B cell (primary cell): ENCODE data around the gene SPOCK1. TPM values are rescaled to one million over a fixed set of nuclear protein-coding genes. Genes with fewer than 3 reads are reported as not detected.

Source experiments
- ATAC-seq: fragments of 200-7000 bp; cut with Tn5 transposase; one replicate; pipeline ENCODE4 v1.10.0; 2021; ENCODE audit warnings: low read depth, mild to moderate bottlenecking, moderate number of reproducible peaks, moderate library complexity
- CTCF ChIA-PET: fragments of 350-600 bp; sonication (Branson Sonifier 250); formaldehyde crosslinking; loops from one replicate; lab custom pipeline; 2021; ENCODE audit warnings: antibody characterized with exemption, inconsistent platforms; lab: Charles Lee
- POLR2A ChIA-PET: fragments of 350-600 bp; sonication (Branson Sonifier 250); formaldehyde crosslinking; loops from one replicate; lab custom pipeline; 2021; ENCODE audit warnings: antibody characterized with exemption; lab: Charles Lee
- DNase-seq: peaks from one replicate; pipeline ENCODE4 v3.0.0; 2013
- H2AFZ ChIP-seq: 2 replicates; pipeline ENCODE4 v1.6.1; 2012; ENCODE audit warnings: mild to moderate bottlenecking, low read depth, low read length; ENCODE audit not compliant: insufficient read depth, poor library complexity, severe bottlenecking
- H3K27ac ChIP-seq, 2 donors: 1 replicate in 1 of 2; 2 replicates in 1 of 2; pipeline ENCODE4 v1.5.1; 2012 to 2013; ENCODE audit warnings: low read length in 2 of 2, mild to moderate bottlenecking in 2 of 2, moderate library complexity in 1 of 2
- H3K27me3 ChIP-seq, 4 experiments: fragments of 200-600 bp in 1 of 4; sonication (generic) in 1 of 4; replicated peaks in 1 of 4; 1 replicate in 2 of 4; 2 replicates in 2 of 4; pipeline versions ENCODE4 v1.6.1 to v1.7.0; 2013 to 2016; ENCODE audit warnings: low read length in 3 of 4, mild to moderate bottlenecking in 2 of 4, mixed read lengths in 1 of 4, moderate library complexity in 1 of 4; ENCODE audit not compliant: insufficient read depth in 4 of 4, control insufficient read depth in 3 of 4; ENCODE audit errors: control extremely low read depth in 1 of 4
- H3K36me3 ChIP-seq, 2 experiments: replicated peaks in 1 of 2; 1 replicate in 1 of 2; 2 replicates in 1 of 2; pipeline versions ENCODE4 v1.6.1 to v1.7.1; 2013; ENCODE audit warnings: low read length in 1 of 2; ENCODE audit not compliant: insufficient read depth in 2 of 2, control insufficient read depth in 1 of 2; ENCODE audit errors: control extremely low read depth in 1 of 2, extremely low read depth in 1 of 2
- H3K4me1 ChIP-seq, 2 donors: fragments of 200-600 bp in 1 of 2; sonication (generic) in 1 of 2; 1 replicate in 1 of 2; 2 replicates in 1 of 2; pipeline versions ENCODE4 v1.5.1 to v1.6.1; 2013 to 2017; ENCODE audit warnings: low read length in 2 of 2; ENCODE audit not compliant: control insufficient read depth in 2 of 2, insufficient read depth in 2 of 2
- H3K4me2 ChIP-seq: replicated peaks from 2 replicates; pipeline ENCODE3; 2012; ENCODE audit warnings: mild to moderate bottlenecking, low read depth, low read length; ENCODE audit not compliant: poor library complexity, severe bottlenecking
- H3K4me3 ChIP-seq, 5 experiments: fragments of 200-600 bp in 1 of 5; sonication (generic) in 1 of 5; 1 replicate in 3 of 5; 2 replicates in 2 of 5; pipeline versions ENCODE4 v1.5.1 to v1.7.0; 2011 to 2016; ENCODE audit warnings: low read length in 4 of 5, mild to moderate bottlenecking in 4 of 5, low read depth in 2 of 5, control low read depth in 1 of 5, moderate library complexity in 1 of 5; ENCODE audit not compliant: insufficient read depth in 1 of 5; ENCODE audit errors: control extremely low read depth in 1 of 5, extremely low read depth in 1 of 5
- H3K79me2 ChIP-seq: fragments of 200-600 bp; sonication (generic); one replicate; pipeline ENCODE4 v1.6.0; 2016; ENCODE audit warnings: low read length; ENCODE audit not compliant: control insufficient read depth, insufficient read depth
- H3K9ac ChIP-seq: fragments of 200-600 bp; sonication (generic); 2 replicates; pipeline ENCODE4 v1.6.1; 2017; ENCODE audit warnings: mild to moderate bottlenecking, low read length, moderate library complexity
- H3K9me3 ChIP-seq, 3 donors: one replicate each; pipeline versions ENCODE4 v1.6.1 to v1.7.1; 2013; ENCODE audit warnings: low read length in 2 of 3; ENCODE audit not compliant: control insufficient read depth in 2 of 3, insufficient read depth in 1 of 3; ENCODE audit errors: control extremely low read depth in 1 of 3
- H4K20me1 ChIP-seq: 2 replicates; pipeline ENCODE4 v1.6.0; 2012; ENCODE audit warnings: mild to moderate bottlenecking, low read length; ENCODE audit not compliant: insufficient read depth, control insufficient read depth, poor library complexity, severe bottlenecking
- H3K27ac Mint-ChIP-seq: one replicate; pipeline ENCODE4 v1.8.0; 2021; ENCODE audit warnings: mixed read lengths
- H3K27me3 Mint-ChIP-seq: one replicate; pipeline ENCODE4 v1.8.0; 2021; ENCODE audit warnings: mixed read lengths
- H3K4me1 Mint-ChIP-seq: one replicate; pipeline ENCODE4 v1.8.0; 2021; ENCODE audit warnings: mixed read lengths
- H3K4me3 Mint-ChIP-seq: one replicate; pipeline ENCODE4 v1.8.0; 2021; ENCODE audit warnings: mixed read lengths
- H3K9me3 Mint-ChIP-seq: one replicate; pipeline ENCODE4 v1.8.0; 2022; ENCODE audit warnings: mixed read lengths; ENCODE audit not compliant: insufficient read depth
- EZH2 ChIP-seq: IDR thresholded peaks from 2 replicates; pipeline ENCODE4 v1.6.1; 2012; ENCODE audit warnings: borderline replicate concordance, low read depth, mild to moderate bottlenecking, moderate library complexity, low read length; ENCODE audit not compliant: insufficient read depth, poor library complexity, severe bottlenecking
- WGBS: methylation state at CpG from one replicate; pipeline ENCODE4 v1.1.5; 2013; ENCODE audit warnings: missing lambda C conversion rate; ENCODE audit not compliant: insufficient coverage; 5-methylcytosine and 5-hydroxymethylcytosine counted together
- intact Hi-C: fragments of 100-400 bp; cut with micrococcal nuclease; formaldehyde crosslinking; loops from one replicate; pipeline ENCODE4 v1.10.0; 2022
- polyA plus RNA-seq: library from polyadenylated mRNA; depleted of rRNA; stranded (reverse); fragments of >200 nt; gene quantifications from 2 replicates; pipeline ENCODE4 v1.2.3, GENCODE V29; 2012
- total RNA-seq, 2 donors: library from RNA; stranded (reverse); fragments of 120-200 nt in 1 of 2; gene quantifications; 1 replicate in 1 of 2; 2 replicates in 1 of 2; pipeline versions ENCODE4 v1.2.3 to v1.2.4, GENCODE V29; 2013 to 2022
- TF ChIP-seq, protein P1 (sequence below): fragments of 200-600 bp; IDR thresholded peaks from one replicate; pipeline ENCODE4 v1.8.0; 2022; ENCODE audit warnings: antibody characterized with exemption, mild to moderate bottlenecking

The SPOCK1 gene
- total and polyA plus RNA-seq, 2 donors (not counting 1 experiment from before 2014, with no cell fraction given) = not detected

DNA sequence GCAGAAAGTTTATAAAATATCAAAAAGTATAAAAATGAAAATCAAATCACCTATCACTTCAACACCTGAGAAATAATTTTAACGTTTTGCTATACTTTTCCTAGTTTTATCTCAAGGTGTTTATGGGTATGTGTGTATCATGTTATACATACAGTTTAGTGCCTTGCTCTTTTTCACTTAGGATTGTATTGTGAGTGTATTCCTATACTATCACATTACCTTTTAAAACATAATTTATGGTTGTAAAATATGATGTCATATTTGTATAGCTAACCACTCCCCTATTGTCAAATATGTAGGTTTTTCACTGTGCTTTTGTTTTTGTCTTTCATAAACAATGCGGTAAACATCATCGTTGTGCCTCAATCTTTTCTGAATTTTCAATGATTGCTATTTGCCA is 479.9 kb downstream of the SPOCK1 start:
- H3K4me2 ChIP-seq = no peak overlapping the region
- ATAC-seq (no peak), DNase-seq (no peak)
- no peak overlapping the region for H3K27ac Mint-ChIP-seq
- no peaks in the 10 kb centered on the region for H3K27me3 Mint-ChIP-seq
- no peaks in the 10 kb centered on the region for H4K20me1 ChIP-seq
- H3K79me2 ChIP-seq = no peaks in the 10 kb centered on the region
- no peaks in the 10 kb centered on the region for H3K9me3 Mint-ChIP-seq
- ChIA-PET POLR2A (no interaction called here), CTCF (no interaction called here)
- no peak overlapping the region for H3K4me3 ChIP-seq
- no peak for TF ChIP-seq EZH2
- TF ChIP-seq, protein P1, sequence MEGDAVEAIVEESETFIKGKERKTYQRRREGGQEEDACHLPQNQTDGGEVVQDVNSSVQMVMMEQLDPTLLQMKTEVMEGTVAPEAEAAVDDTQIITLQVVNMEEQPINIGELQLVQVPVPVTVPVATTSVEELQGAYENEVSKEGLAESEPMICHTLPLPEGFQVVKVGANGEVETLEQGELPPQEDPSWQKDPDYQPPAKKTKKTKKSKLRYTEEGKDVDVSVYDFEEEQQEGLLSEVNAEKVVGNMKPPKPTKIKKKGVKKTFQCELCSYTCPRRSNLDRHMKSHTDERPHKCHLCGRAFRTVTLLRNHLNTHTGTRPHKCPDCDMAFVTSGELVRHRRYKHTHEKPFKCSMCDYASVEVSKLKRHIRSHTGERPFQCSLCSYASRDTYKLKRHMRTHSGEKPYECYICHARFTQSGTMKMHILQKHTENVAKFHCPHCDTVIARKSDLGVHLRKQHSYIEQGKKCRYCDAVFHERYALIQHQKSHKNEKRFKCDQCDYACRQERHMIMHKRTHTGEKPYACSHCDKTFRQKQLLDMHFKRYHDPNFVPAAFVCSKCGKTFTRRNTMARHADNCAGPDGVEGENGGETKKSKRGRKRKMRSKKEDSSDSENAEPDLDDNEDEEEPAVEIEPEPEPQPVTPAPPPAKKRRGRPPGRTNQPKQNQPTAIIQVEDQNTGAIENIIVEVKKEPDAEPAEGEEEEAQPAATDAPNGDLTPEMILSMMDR = no peak
- H3K4me1 Mint-ChIP-seq = peaks cover 2% of the 10 kb centered on the region
- intact Hi-C loops = no loop called here
- H3K4me3 Mint-ChIP-seq = no peak overlapping the region
- no peak overlapping the region for H2AFZ ChIP-seq
- H3K27ac ChIP-seq = no peak overlapping the region
- H3K27me3 ChIP-seq = no peaks in the 10 kb centered on the region
- H3K4me1 ChIP-seq = no peaks in the 10 kb centered on the region
- H3K36me3 ChIP-seq = no peaks in the 10 kb centered on the region
- no peaks in the 10 kb centered on the region for H3K9me3 ChIP-seq
- no peak overlapping the region for H3K9ac ChIP-seq
- no CpG with 5 or more reads among the region's 3 CpGs for WGBS

DNA sequence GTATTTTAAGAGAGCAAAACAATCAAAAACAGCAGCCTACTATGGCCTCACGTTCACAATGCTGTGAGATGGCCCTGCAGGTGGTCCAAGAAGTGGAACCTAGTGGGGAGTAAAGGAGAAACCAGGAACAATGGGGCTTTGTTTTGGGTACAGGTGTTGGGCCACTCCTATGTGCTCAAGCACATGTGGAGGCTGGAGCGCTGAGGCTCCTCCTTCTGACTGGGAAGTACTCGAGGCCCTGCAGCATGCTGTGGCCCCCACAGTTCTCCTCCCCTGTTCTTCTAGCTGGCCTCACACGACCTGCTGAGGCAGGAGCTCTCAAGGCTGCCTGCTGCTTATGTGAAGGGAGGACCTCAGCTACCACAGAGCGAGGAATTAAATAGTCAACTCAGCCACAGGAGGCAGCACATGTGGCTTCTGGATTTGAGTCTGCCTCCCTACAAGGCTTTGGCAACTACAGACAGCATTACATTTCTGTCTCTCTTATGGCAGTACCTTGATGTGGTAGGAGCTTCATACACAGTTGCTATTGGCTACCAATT is 482.3 kb downstream of the SPOCK1 start:
- intact Hi-C loops = no loop called here
- ChIA-PET POLR2A (no interaction called here), CTCF (no interaction called here)
- H3K4me1 Mint-ChIP-seq = no peaks in the 10 kb centered on the region
- no peaks in the 10 kb centered on the region for H3K9me3 Mint-ChIP-seq
- H3K27ac Mint-ChIP-seq = no peak overlapping the region
- H3K4me3 Mint-ChIP-seq = no peak overlapping the region
- Histone ChIP-seq H3K4me2 (no peak overlapping the region), H3K9ac (no peak overlapping the region), H3K36me3 (no peaks in the 10 kb centered on the region), H3K4me1 (no peaks in the 10 kb centered on the region), H4K20me1 (no peaks in the 10 kb centered on the region), H3K4me3 (no peak overlapping the region), H2AFZ (no peak overlapping the region), H3K27me3 (no peaks in the 10 kb centered on the region), H3K9me3 (no peaks in the 10 kb centered on the region), H3K79me2 (no peaks in the 10 kb centered on the region), H3K27ac (no peak overlapping the region)
- WGBS = 44% methylated on average over 4 of the region's 5 CpGs
- H3K27me3 Mint-ChIP-seq = no peaks in the 10 kb centered on the region
- DNase-seq (no peak), ATAC-seq (no peak)
- TF ChIP-seq EZH2 = no peak
- TF ChIP-seq, protein P1 = no peak
